RWPE2 (cell line): ENCODE results near the gene GAREM1.

Source experiments
- ATAC-seq: fragments of 200-7000 bp; cut with Tn5 transposase; 3 replicates; pipeline ENCODE4 v1.9.1; 2021; ENCODE audit warnings: low read depth
- DNase-seq: peaks from one replicate; pipeline ENCODE4 v3.0.0-alpha.2; 2020; ENCODE audit warnings: low spot score
- H3K27ac ChIP-seq: fragments of 450-650 bp; 2 replicates; pipeline ENCODE4 v1.5.1; 2017; ENCODE audit warnings: mild to moderate bottlenecking; ENCODE audit not compliant: poor library complexity, severe bottlenecking
- H3K27me3 ChIP-seq: fragments of 250-450 bp; sonication (Bioruptor Pico); 2 replicates; pipeline ENCODE4 v1.5.1; 2021; ENCODE audit warnings: mild to moderate bottlenecking, moderate library complexity; ENCODE audit not compliant: insufficient read depth, poor library complexity, severe bottlenecking
- H3K36me3 ChIP-seq: fragments of 250-450 bp; sonication (Bioruptor Pico); 2 replicates; pipeline ENCODE4 v1.5.1; 2020; ENCODE audit warnings: low read depth, mild to moderate bottlenecking, moderate library complexity
- H3K4me1 ChIP-seq: fragments of 250-450 bp; sonication (Bioruptor Pico); 2 replicates; pipeline ENCODE4 v1.5.1; 2021; ENCODE audit warnings: mild to moderate bottlenecking, moderate library complexity; ENCODE audit not compliant: insufficient read depth, poor library complexity, severe bottlenecking
- H3K4me3 ChIP-seq: fragments of 250-450 bp; sonication (Bioruptor Pico); 2 replicates; pipeline ENCODE4 v1.5.1; 2021; ENCODE audit warnings: mild to moderate bottlenecking, moderate library complexity; ENCODE audit not compliant: severe bottlenecking
- H3K9me3 ChIP-seq: fragments of 250-450 bp; sonication (Bioruptor Pico); 2 replicates; pipeline ENCODE4 v1.5.1; 2021; ENCODE audit warnings: mild to moderate bottlenecking, moderate library complexity; ENCODE audit not compliant: severe bottlenecking
- CTCF ChIP-seq: fragments of 450-650 bp; IDR thresholded peaks from one replicate; pipeline ENCODE4 v1.5.1; 2017; ENCODE audit warnings: mild to moderate bottlenecking, moderate library complexity; ENCODE audit not compliant: poor library complexity, severe bottlenecking

Gene GAREM1

DNA sequence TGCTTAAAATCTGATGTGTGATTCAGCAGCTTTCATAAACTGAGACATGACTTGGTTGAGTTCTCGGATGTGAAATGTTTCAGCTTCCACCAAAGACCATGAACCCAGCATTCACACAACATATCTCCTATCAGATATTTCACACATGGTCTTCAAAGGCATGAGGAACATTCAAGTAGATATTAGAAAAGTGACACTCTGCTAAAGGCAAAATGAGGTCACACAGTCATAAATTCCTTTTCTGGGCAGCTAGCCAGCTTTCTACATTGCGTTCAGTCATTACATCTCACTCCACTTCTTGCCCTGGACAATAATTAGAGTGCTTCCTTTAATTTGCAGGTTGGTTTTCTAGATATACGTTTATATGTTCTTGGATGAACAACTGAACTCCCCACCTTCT, 96.7 kb downstream of the GAREM1 start:
- no peak for DNase-seq
- H3K4me3 ChIP-seq: no peak overlapping the region
- H3K27me3 ChIP-seq: no peaks in the 10 kb centered on the region
- H3K4me1 ChIP-seq: peaks cover 37% of the 10 kb centered on the region
- no peaks in the 10 kb centered on the region for H3K9me3 ChIP-seq
- H3K36me3 ChIP-seq: no peaks in the 10 kb centered on the region
- TF ChIP-seq CTCF: no peak
- no peak for ATAC-seq
- H3K27ac ChIP-seq: peak overlapping the region; percentile 73

DNA sequence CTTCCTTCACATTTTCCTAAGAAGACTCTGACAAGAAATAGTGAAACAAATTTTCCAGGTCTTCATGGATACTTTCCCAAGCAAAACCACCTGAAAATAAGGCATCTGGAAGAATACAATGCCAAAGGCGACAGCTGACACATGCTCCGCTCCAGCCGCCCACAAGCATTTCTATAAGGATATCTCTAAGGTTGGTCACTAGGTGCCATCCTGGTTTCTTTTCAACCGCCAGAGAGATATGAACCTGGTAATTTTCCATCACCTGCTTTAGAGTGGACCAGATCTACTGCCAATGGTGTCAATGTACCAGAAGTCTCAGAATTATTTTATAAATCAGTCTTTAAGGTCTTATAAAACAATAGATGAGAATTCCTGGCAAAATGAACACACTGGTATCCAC, 97.2 kb downstream of the GAREM1 start:
- no peaks in the 10 kb centered on the region for H3K9me3 ChIP-seq
- TF ChIP-seq CTCF: no peak
- H3K36me3 ChIP-seq: no peaks in the 10 kb centered on the region
- no peaks in the 10 kb centered on the region for H3K27me3 ChIP-seq
- H3K4me1 ChIP-seq: peaks cover 32% of the 10 kb centered on the region
- no peak overlapping the region for H3K4me3 ChIP-seq
- peak overlapping the region; percentile 73 for H3K27ac ChIP-seq
- ATAC-seq (no peak), DNase-seq (no peak)

GRCh38 chr18:32372381-32373061, 98.2 kb downstream of the GAREM1 start:
- no peak for DNase-seq
- peak; percentile 79 for ATAC-seq
- Histone ChIP-seq H3K36me3 (no peaks in the 10 kb centered on the region), H3K4me1 (peaks cover 30% of the 10 kb centered on the region), H3K27me3 (no peaks in the 10 kb centered on the region), H3K9me3 (no peaks in the 10 kb centered on the region), H3K4me3 (no peak overlapping the region), H3K27ac (peak overlapping the region; percentile 73)
- no peak for TF ChIP-seq CTCF

- no peaks in the 10 kb centered on the region for H3K27me3 ChIP-seq
- no peak overlapping the region for H3K4me3 ChIP-seq
- H3K27ac ChIP-seq: peak overlapping the region; percentile 73
- peaks cover 30% of the 10 kb centered on the region for H3K4me1 ChIP-seq
- TF ChIP-seq CTCF: no peak
- no peaks in the 10 kb centered on the region for H3K36me3 ChIP-seq
- ATAC-seq (no peak), DNase-seq (no peak)
- H3K9me3 ChIP-seq: no peaks in the 10 kb centered on the region
Measured at GRCh38 chr18:32372047-32372380, 98.7 kb downstream of the GAREM1 start.

- peak overlapping the region; percentile 73 for H3K27ac ChIP-seq
- H3K4me3 ChIP-seq: no peak overlapping the region
- no peak for TF ChIP-seq CTCF
- H3K4me1 ChIP-seq: peaks cover 30% of the 10 kb centered on the region
- no peaks in the 10 kb centered on the region for H3K36me3 ChIP-seq
- no peak for ATAC-seq
- H3K27me3 ChIP-seq: no peaks in the 10 kb centered on the region
- no peak for DNase-seq
- H3K9me3 ChIP-seq: no peaks in the 10 kb centered on the region
Measured at GRCh38 chr18:32371384-32371783, 99.3 kb downstream of the GAREM1 start.
